ENCODE measurements around the gene COMMD1.
"Not testable (repeated sequence)": the region's sequence is repeated elsewhere in the genome, so short reads cannot be mapped to it uniquely, and the experiment has no call there.

COMMD1 gene

DNA sequence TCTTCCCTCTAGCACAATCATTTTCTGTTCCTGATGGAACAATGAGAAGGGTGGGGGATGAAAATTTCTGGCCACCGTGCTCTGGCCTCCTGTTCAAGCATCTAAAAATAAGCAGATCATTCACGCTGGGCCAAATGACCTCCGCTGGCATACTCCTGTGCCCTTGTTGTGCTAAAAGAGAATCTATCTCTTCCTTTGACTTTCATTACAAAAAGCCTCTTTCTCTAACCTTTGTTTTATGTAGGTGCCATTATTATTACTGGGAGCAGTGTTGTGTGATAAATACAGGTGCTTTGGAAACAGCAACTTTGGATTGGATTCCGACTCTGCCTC is 245.8 kb downstream of the COMMD1 start:
- no peak for TF ChIP-seq CTCF (IDR thresholded peaks at IDR 0.05; ENCODE audit: low read depth, low read length)
- H3K4me3 ChIP-seq (ENCODE audit: low read depth, low read length) = no peak overlapping the region

GRCh38 chr2:62152000-62152399 is 246.5 kb downstream of the COMMD1 start:
- no peak overlapping the region for H3K4me3 ChIP-seq (ENCODE audit: low read depth, low read length)
- TF ChIP-seq CTCF (IDR thresholded peaks at IDR 0.05; ENCODE audit: low read depth, low read length) = no peak

GRCh38 chr2:62156861-62157496 is 251.5 kb downstream of the COMMD1 start:
- H3K4me3 ChIP-seq (ENCODE audit: low read depth, low read length) = no peak overlapping the region
- TF ChIP-seq CTCF (IDR thresholded peaks at IDR 0.05; ENCODE audit: low read depth, low read length) = no peak

GRCh38 chr2:62158444-62159121 is 253.1 kb downstream of the COMMD1 start:
- no peak overlapping the region for H3K4me3 ChIP-seq (ENCODE audit: low read depth, low read length)
- TF ChIP-seq CTCF (IDR thresholded peaks at IDR 0.05; ENCODE audit: low read depth, low read length) = no peak

DNA sequence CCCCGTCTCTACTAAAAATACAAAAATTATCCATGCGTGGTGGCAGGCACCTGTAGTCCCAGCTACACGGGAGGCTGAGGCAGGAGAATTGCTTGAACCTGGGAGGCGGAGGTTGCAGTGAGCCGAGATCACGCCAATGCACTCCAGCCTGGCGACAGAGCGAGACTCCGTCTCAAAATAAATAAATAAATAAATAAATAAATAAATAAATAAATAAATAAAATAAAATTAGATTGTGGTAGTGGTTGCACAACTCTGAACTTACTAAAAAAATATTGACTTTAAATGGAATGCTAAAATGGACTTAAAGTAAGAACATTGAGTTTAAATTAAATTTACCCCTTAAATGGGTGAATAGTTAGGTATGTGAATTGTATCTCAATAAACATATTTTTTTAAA is 255.2 kb downstream of the COMMD1 start:
- not testable (repeated sequence) for H3K4me3 ChIP-seq (ENCODE audit: low read depth, low read length)

- no peak for TF ChIP-seq CTCF (IDR thresholded peaks at IDR 0.05; ENCODE audit: low read depth, low read length)
- H3K4me3 ChIP-seq (ENCODE audit: low read depth, low read length) = no peak overlapping the region
Observed at GRCh38 chr2:62163106-62163831, 257.8 kb downstream of the COMMD1 start.

DNA sequence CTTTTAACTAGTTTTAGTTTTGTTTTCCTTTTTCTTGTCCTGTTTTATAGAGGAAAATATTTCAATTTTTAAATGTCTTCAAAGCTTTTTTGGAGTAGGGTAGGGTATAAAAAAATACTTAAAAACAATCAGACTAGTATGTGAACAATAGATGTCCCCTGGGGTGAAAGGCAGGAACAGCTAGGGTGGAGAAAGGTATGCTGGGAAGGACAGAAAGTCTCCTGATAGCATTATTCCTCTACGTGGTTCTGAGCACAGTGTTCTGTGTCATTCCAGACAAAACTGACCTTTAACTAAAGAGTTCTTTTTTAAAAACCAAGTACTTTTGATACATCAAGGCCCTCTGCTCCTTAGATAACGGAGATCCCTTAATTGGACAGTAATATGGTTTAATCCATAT is 258.4 kb downstream of the COMMD1 start:
- no peak overlapping the region for H3K4me3 ChIP-seq (ENCODE audit: low read depth, low read length)
- TF ChIP-seq CTCF (IDR thresholded peaks at IDR 0.05; ENCODE audit: low read depth, low read length) = no peak
